Adrenal gland (tissue), 5 donors: ENCODE data around the gene MCOLN3.

Experiments
- POLR2A ChIP-seq, 2 donors: fragments of 450-650 bp; IDR thresholded peaks; one replicate each; pipeline ENCODE4 v1.6.1; 2017; ENCODE audit warnings: antibody characterized with exemption in 2 of 2, mild to moderate bottlenecking in 2 of 2, moderate library complexity in 1 of 2
- TF ChIP-seq, protein P1 (sequence below), 6 experiments: fragments of 450-650 bp in 4 of 6; fragments of 200-600 bp in 2 of 6; sonication (generic) in 1 of 6; IDR thresholded peaks; 1 replicate in 5 of 6; 2 replicates in 1 of 6; pipeline versions ENCODE4 v1.5.1 to v1.8.0; 2016 to 2021; ENCODE audit warnings: antibody characterized with exemption in 6 of 6, mild to moderate bottlenecking in 2 of 6, moderate library complexity in 1 of 6
- donor health status: DM: no; HTN: no; CAD: no.

DNA sequence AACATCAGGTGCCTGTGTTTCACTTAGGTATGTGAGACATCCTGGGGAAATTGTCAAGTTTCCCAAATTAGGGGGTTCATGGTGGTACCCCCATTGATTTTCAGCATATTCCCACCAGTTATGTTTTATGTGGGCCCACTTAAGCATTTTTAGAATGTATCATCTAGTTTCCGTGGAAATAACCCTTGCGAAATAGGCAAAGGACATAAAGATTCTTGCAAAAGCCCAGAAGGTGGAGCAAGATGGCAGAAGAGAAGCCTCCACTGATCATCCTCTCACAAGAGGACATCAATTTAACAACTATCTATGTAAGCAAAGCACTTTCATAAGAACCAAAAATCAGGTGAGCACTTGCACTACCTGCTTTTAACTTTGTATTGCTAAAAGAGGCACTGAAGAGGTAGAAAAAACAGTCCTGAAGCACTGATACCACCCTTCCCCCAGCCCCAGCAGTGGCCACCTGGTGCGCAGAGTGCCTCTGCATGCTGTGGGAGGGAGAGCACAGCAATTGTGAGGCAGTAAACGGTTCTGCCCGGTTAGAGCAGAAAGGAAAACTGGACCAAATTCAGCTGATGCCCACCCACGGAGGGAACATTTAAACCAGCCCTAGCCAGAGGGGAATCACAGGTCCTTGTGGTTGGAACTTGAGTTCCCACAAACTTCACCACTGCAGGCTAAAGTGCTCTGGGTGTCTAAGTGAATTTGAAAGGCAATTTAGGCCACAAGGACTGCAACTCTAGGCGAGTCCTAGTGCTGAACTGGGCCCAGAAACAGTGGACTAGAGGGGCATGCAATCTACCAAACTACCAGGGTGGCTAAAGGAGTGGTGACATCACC is 74.6 kb downstream of the MCOLN3 start:
- TF ChIP-seq POLR2A (IDR thresholded peaks at IDR 0.05) = no peak
- TF ChIP-seq, protein P1, sequence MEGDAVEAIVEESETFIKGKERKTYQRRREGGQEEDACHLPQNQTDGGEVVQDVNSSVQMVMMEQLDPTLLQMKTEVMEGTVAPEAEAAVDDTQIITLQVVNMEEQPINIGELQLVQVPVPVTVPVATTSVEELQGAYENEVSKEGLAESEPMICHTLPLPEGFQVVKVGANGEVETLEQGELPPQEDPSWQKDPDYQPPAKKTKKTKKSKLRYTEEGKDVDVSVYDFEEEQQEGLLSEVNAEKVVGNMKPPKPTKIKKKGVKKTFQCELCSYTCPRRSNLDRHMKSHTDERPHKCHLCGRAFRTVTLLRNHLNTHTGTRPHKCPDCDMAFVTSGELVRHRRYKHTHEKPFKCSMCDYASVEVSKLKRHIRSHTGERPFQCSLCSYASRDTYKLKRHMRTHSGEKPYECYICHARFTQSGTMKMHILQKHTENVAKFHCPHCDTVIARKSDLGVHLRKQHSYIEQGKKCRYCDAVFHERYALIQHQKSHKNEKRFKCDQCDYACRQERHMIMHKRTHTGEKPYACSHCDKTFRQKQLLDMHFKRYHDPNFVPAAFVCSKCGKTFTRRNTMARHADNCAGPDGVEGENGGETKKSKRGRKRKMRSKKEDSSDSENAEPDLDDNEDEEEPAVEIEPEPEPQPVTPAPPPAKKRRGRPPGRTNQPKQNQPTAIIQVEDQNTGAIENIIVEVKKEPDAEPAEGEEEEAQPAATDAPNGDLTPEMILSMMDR (IDR thresholded peaks at IDR 0.05) = no peak
